GM12801 (cell line): Measurements from ENCODE around the gene DNER.

Experiments used
- TF ChIP-seq, protein P1 (sequence below): IDR thresholded peaks from one replicate; pipeline ENCODE4 v1.5.1; 2011; ENCODE audit warnings: control low read depth; ENCODE audit not compliant: insufficient read length; ENCODE audit errors: extremely low read depth

Gene DNER

DNA sequence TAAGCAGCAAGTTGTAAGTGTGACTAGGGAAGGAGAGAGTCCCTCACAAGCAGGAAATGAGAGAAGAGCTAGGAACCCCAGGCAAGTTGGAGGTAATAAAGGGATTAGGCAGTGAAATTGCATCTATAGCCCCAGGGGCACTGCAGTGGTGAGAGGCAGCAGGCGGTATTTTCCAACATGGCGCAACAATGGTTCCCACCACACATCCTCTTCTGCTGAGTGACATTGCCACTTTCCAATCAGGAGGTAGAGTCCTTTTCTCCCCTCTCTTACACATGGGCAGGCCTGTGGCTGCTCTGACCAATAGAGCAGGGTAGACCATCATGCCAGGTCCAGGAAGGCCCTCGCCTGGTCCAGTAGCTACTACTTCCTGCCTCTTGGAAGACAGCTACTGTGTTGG is 86.6 kb downstream of the DNER start:
- TF ChIP-seq, protein P1, sequence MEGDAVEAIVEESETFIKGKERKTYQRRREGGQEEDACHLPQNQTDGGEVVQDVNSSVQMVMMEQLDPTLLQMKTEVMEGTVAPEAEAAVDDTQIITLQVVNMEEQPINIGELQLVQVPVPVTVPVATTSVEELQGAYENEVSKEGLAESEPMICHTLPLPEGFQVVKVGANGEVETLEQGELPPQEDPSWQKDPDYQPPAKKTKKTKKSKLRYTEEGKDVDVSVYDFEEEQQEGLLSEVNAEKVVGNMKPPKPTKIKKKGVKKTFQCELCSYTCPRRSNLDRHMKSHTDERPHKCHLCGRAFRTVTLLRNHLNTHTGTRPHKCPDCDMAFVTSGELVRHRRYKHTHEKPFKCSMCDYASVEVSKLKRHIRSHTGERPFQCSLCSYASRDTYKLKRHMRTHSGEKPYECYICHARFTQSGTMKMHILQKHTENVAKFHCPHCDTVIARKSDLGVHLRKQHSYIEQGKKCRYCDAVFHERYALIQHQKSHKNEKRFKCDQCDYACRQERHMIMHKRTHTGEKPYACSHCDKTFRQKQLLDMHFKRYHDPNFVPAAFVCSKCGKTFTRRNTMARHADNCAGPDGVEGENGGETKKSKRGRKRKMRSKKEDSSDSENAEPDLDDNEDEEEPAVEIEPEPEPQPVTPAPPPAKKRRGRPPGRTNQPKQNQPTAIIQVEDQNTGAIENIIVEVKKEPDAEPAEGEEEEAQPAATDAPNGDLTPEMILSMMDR, result no peak

DNA sequence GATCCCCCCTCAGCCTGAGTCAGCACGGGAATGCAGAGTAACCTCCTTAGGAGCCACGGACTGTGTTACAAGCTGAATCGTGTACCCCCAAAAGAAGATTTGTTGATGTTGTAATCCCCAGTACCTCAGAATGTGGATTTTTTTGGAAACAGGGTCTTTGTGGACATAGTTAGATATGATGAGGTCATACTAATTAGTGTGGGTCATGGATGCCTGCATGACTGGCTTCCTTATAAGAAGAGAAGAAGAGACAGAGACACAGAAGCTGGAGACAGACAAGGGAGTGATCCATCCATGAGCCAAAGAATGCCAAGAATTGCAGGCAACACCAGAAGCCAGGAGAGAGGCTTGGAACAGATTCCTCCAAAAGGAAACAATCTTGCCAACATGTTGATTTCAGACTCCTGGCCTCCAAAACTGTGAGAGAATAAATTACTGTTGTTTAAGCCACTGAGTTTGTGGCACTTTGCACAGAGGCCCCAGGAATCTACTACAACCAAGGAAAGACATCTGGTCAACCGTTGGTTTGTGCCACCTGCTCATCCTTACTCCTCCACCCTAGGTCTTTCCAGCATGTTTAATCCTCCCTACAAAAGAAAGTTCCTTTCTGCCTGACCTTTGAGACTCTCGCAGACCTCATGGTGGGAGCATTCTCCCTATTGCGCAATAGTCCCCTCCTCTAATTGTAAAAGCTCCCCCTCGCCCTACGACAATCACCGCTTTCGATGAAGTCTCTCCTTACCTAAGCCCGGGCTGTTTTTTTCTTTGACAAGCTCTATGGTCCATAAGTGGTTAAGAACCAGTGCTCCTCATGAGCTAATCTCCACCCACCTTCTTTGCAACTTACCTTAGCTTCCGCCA is 91.6 kb downstream of the DNER start:
- TF ChIP-seq, protein P1, result no peak

DNA sequence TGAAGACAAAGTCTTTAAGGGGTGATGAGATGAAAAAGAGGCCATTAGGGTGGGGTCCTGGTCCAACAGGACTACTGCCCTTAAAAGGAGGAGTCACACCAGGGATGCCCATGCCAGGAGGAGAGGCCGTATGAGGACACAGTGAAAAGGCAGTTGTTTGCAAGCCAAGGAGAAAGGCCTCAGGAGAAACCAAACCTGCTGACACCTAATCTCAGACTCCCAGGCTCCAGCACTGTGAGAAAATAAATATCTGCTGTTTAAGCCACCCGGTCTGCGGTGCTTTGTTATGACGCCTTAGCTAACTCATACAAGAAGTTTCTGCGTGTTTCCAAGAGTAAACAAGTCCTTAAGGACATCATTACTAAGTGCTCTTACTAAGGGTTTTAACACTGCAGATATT is 93.6 kb downstream of the DNER start:
- TF ChIP-seq, protein P1, result no peak

DNA sequence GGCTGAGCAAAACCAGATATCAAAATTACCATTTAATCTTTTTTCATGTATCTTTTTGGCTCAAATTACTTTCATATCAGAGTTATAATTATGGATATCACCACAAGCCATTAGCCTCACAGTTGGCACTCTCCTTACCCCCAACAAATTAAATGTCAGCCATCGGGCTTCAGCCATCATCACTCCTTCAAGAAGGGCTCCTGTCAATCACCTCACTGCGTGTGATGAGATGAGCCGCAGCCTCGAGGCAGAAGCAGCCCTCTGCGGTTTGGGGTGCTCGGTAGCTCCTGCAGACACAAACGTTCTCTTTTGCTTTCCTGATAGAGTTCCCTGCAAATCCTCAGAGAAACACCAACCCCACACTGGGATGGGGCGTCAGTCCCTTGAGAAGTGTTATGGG is 94.1 kb downstream of the DNER start:
- TF ChIP-seq, protein P1, result no peak

DNA sequence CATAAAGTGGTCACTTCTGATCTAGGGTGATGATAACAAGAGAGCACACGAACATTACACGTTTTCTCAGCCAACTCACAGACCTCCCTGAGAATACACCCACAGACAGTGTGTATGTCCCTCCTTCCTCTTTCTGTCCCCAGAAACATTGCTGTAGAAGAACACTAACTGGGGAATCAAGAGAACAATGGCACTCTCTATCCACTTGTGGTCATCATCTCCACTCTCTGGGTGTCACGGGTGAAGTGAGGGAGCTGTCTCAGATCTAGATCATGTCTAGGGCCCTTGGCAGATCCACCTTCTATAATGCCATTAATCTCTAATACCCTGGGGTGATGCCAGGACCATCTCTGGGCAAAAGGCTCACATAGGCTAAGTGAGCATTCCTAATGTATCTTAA is 97.9 kb downstream of the DNER start:
- TF ChIP-seq, protein P1, result no peak

DNA sequence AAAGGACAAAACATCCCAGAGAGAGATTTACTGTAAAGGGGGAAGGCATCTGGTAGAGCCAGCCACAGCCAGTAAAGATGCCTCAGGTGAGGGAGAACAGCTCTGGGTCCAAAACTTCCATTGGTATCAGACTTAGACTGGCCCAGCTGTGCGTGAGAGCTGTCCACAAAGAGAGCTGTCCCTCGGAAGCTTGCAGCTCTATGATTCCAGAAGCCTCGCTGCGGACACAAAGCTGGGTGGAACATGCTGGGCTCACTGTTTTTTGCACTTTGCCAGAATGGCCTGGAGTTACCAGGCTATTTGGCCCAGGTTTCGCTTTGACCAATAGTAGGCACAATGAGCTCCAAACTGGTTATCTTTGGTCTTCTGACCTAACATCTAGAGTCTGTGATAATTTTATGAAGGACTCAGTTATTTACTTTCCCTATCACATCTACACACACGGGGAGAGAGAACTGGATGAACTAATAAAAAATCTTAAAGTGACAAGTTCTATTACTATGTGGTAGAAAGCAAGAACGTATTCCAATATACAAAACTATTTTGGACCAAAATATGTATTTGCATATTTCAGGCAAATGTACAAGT is 101.9 kb downstream of the DNER start:
- TF ChIP-seq, protein P1, result no peak

DNA sequence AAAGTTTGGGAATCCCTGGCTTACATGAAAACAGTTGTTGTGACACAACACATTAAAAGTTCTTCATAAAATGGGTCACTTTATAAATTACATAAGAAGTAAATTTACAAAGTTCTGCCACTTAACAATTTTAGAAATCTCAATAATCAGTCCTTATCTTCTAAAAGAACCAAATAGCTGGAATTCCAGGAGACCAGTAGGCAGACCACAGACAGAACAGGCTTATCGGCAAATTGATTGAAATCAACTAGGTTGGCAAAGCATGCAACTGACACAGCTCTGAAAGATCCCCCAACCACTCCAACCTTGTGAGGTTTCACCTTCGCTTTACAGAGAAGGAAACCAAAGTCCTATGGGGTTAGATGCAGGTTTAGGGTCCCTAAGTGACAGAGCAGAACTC is 103.0 kb downstream of the DNER start:
- TF ChIP-seq, protein P1, result no peak
